Cardiac fibroblast (primary cell): ENCODE data around the gene MIEF2.

Experiments
- DNase-seq, 2 donors: peaks; one replicate each; pipeline versions ENCODE4 v3.0.0 to v3.0.0-alpha.2; 2010; ENCODE audit warnings: low read depth in 2 of 2
- H3K4me3 ChIP-seq, 2 donors: replicated peaks in 1 of 2; 1 replicate in 1 of 2; 2 replicates in 1 of 2; pipeline ENCODE4 v1.5.1; 2011; ENCODE audit warnings: low read depth in 2 of 2, low read length in 2 of 2, mild to moderate bottlenecking in 2 of 2, moderate library complexity in 1 of 2
- CTCF ChIP-seq: IDR thresholded peaks from one replicate; pipeline ENCODE4 v1.5.1; 2011; ENCODE audit warnings: low read depth, mild to moderate bottlenecking, low read length, inconsistent platforms

MIEF2 gene

DNA sequence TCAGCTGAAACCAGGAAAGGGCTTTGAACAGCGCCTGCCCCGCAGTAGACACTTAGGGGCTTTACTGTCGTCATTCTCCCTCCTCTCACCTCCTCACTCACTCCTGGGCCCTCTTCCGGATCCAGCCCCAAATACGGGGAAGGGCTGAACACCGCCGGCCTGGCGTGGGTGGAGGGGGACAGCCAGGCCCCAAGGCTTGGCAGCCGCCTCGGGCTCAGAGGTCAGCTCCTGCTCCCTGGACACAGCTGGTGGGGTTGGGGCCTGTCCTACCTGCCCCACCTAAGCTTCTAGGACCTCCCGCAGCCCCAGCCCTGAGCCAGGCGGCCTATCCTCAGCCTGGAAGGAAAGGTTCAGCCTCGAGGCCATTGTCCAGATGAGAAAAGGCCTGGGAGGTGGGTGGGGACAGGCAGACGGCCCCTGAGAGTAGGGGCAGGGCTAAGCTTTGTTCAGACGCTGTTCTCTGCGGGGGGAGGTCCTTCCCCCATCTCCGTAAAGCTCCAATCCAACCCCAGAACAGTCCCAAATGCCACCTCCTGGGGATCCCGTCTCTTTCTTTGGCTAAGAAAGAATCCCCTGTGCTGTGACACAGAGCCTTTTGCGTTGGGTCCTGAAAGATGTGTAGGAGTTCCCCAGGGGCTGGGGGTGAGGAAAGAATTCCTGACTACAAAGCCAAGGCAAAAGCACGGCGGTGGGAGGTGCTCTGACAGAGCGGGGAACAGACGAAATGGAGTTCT lies 35.9 kb upstream of the MIEF2 start:
- no peak for TF ChIP-seq CTCF
- H3K4me3 ChIP-seq: peak overlapping the region in 1 of 2 donors; percentile 42
- peak; percentile 51 to 74 for DNase-seq

GRCh38 chr17:18225121-18225641 lies 35.3 kb upstream of the MIEF2 start, which contains the start of gene LLGL1:
Gene LLGL1, plus strand, starts transcription at chr17:18225635. Its CDS starts 48 bp downstream, at chr17:18225683.
- DNase-seq: peak; percentile 95 to 98
- H3K4me3 ChIP-seq: peak within 1 kb of the TSS; percentile 84 to 89
- TF ChIP-seq CTCF: no peak

- peak overlapping the region; percentile 84 to 89 for H3K4me3 ChIP-seq
- no peak for TF ChIP-seq CTCF
- peak in 1 of 2 donors; percentile 15 for DNase-seq
These were observed 34.7 kb upstream of the MIEF2 start for GRCh38 chr17:18225642-18226283.

DNA sequence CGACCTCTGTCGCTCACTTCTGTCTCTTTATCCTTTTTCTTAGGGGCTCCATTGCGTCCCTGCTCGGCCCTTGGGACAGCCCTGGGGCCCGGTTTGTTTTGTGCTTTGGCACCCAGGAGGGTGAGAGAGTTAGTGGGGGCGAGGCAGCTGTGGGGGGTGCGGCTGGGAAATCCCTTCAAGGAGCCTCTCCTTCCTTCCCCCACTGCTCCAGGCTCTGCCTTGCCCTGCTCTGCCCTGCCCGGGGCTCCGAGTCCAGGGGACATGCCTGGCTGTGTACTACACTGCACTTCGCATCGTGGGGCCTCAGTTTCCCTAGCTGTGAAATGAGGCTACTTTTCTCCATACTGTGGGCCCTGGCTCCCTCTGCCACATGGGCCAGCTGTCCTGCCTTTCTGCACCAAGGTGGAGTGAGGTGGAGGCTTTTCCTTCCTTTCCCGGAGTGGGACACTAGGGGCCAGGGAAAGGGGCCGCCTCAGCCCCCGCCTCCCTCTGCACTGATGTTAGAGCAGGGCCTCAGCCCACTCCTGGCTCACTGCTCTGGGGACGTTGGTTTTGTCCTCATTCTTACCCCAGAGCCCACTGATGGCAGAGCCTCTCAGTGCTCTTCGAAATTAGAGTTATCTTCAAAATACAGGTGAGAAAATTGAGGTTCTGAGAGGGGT lies 34.0 kb upstream of the MIEF2 start:
- TF ChIP-seq CTCF: no peak
- peak in 1 of 2 donors; percentile 22 for DNase-seq
- H3K4me3 ChIP-seq: peak overlapping the region; percentile 84 to 89

DNA sequence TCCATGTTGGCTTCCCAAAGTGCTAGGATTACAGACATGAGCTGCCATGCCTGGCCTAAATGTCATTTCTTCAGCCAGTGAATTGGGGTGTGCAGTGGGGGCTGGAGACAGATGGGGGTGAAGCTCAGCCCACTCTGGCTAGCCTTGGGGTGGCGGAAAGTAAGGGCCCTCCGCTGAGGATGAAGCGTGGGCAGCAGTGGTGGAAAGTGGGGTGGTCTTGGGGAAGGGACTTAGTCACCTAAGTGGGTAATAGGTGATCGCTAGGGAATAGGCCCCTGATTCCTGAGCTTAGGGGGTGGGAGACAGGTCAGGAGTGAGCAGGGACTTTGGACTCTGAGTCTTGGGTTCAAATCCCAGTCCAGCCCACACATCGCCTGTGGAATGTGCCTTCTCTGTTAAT lies 32.8 kb upstream of the MIEF2 start:
- no peak overlapping the region for H3K4me3 ChIP-seq
- no peak for TF ChIP-seq CTCF

GRCh38 chr17:18228176-18228682 lies 32.2 kb upstream of the MIEF2 start:
- H3K4me3 ChIP-seq: no peak overlapping the region
- no peak for DNase-seq
- no peak for TF ChIP-seq CTCF

More for the DNA sequence above, 32.8 kb upstream of the MIEF2 start:
- no peak for DNase-seq
